ENCODE data around the gene U2AF2. TPM values are rescaled to one million over a fixed set of nuclear protein-coding genes. Genes with fewer than 3 reads are reported as not detected.

Gene U2AF2
- total and polyA plus RNA-seq, 2 experiments from 2014 or later: 73.1 to 233 TPM

DNA sequence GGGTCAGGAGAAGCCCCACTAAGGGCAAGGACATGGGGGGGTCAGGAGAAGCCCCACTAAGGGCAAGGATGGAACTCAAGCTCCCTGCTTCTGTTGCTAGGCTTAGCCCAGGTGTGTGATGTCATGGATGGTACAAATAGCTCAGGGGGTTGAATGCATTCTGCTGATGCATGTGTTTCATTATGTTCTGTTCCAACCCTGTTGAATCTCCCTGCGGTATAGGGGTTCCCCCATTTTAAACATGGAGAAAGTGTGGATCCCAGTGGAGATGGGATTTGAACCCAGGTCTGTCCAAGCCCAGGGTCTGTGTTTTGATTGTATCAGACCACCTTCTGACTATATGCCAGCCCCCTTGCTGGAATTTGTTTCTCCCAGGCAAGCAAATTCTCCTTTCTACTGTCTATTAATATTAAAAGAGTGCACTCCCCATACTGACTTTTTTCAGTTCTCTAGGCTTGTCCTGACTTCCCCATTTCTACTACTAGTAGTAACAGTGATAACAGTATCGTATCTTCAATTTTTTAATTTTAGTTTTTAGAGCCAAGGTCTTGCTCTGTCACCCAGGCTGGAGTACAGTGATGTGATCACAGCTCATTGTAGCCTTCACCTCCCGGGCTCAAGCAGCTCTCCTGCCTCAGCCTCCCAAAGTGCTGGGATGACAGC lies 42.7 kb upstream of the U2AF2 start:
- peaks cover 16% of the 10 kb centered on the region for H3K27me3 Mint-ChIP-seq (ENCODE audit: insufficient read depth, low read depth, poor library complexity)
- peaks cover 5% of the 10 kb centered on the region; the same call in 2 of the 3 replicates for H3K4me1 Mint-ChIP-seq
- H3K27ac Mint-ChIP-seq: no peak overlapping the region

More for the DNA sequence above, 42.7 kb upstream of the U2AF2 start:
- H3K27me3 ChIP-seq (ENCODE audit: insufficient read depth): no peaks in the 10 kb centered on the region
- no peak overlapping the region for H3K4me2 ChIP-seq
- no peaks in the 10 kb centered on the region for H3K9me2 ChIP-seq (ENCODE audit: insufficient read depth)
- H3K79me2 ChIP-seq (replicated peaks; ENCODE audit: insufficient read depth): peaks cover 9% of the 10 kb centered on the region
- Mint-ChIP-seq H3K9me3 (peaks cover 3% of the 10 kb centered on the region; the same call in 2 of the 3 replicates), H3K4me3 (no peak overlapping the region), H3K36me3 (ENCODE audit: low read depth) (peaks cover 35% of the 10 kb centered on the region)
- no peak overlapping the region for H2AFZ ChIP-seq
- DNase-seq (ENCODE audit: low spot score) (no peak), ATAC-seq (no peak)
- peaks cover 29% of the 10 kb centered on the region for H4K20me1 ChIP-seq (replicated peaks; ENCODE audit: insufficient read depth)
- 0 out of 2 replicates have a peak, but pooled peaks cover 3% of the 10 kb centered on the region for H3F3A ChIP-seq (replicated peaks; ENCODE audit: low read depth)
- no peak overlapping the region for H3K27ac ChIP-seq (ENCODE audit: low read depth)
- TF ChIP-seq JUNB (IDR thresholded peaks at IDR 0.05; ENCODE audit: unreplicated experiment): no peak
- TF ChIP-seq, protein P1, sequence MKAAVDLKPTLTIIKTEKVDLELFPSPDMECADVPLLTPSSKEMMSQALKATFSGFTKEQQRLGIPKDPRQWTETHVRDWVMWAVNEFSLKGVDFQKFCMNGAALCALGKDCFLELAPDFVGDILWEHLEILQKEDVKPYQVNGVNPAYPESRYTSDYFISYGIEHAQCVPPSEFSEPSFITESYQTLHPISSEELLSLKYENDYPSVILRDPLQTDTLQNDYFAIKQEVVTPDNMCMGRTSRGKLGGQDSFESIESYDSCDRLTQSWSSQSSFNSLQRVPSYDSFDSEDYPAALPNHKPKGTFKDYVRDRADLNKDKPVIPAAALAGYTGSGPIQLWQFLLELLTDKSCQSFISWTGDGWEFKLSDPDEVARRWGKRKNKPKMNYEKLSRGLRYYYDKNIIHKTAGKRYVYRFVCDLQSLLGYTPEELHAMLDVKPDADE (IDR thresholded peaks at IDR 0.05): no peak
- no peak for TF ChIP-seq EZH2phosphoT487 (IDR thresholded peaks at IDR 0.05; ENCODE audit: unreplicated experiment)
- no peak for TF ChIP-seq STAT1 (IDR thresholded peaks at IDR 0.05; ENCODE audit: unreplicated experiment)
- TF ChIP-seq, protein P2, sequence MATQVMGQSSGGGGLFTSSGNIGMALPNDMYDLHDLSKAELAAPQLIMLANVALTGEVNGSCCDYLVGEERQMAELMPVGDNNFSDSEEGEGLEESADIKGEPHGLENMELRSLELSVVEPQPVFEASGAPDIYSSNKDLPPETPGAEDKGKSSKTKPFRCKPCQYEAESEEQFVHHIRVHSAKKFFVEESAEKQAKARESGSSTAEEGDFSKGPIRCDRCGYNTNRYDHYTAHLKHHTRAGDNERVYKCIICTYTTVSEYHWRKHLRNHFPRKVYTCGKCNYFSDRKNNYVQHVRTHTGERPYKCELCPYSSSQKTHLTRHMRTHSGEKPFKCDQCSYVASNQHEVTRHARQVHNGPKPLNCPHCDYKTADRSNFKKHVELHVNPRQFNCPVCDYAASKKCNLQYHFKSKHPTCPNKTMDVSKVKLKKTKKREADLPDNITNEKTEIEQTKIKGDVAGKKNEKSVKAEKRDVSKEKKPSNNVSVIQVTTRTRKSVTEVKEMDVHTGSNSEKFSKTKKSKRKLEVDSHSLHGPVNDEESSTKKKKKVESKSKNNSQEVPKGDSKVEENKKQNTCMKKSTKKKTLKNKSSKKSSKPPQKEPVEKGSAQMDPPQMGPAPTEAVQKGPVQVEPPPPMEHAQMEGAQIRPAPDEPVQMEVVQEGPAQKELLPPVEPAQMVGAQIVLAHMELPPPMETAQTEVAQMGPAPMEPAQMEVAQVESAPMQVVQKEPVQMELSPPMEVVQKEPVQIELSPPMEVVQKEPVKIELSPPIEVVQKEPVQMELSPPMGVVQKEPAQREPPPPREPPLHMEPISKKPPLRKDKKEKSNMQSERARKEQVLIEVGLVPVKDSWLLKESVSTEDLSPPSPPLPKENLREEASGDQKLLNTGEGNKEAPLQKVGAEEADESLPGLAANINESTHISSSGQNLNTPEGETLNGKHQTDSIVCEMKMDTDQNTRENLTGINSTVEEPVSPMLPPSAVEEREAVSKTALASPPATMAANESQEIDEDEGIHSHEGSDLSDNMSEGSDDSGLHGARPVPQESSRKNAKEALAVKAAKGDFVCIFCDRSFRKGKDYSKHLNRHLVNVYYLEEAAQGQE (IDR thresholded peaks at IDR 0.05; ENCODE audit: unreplicated experiment): no peak
- TF ChIP-seq, protein P3, sequence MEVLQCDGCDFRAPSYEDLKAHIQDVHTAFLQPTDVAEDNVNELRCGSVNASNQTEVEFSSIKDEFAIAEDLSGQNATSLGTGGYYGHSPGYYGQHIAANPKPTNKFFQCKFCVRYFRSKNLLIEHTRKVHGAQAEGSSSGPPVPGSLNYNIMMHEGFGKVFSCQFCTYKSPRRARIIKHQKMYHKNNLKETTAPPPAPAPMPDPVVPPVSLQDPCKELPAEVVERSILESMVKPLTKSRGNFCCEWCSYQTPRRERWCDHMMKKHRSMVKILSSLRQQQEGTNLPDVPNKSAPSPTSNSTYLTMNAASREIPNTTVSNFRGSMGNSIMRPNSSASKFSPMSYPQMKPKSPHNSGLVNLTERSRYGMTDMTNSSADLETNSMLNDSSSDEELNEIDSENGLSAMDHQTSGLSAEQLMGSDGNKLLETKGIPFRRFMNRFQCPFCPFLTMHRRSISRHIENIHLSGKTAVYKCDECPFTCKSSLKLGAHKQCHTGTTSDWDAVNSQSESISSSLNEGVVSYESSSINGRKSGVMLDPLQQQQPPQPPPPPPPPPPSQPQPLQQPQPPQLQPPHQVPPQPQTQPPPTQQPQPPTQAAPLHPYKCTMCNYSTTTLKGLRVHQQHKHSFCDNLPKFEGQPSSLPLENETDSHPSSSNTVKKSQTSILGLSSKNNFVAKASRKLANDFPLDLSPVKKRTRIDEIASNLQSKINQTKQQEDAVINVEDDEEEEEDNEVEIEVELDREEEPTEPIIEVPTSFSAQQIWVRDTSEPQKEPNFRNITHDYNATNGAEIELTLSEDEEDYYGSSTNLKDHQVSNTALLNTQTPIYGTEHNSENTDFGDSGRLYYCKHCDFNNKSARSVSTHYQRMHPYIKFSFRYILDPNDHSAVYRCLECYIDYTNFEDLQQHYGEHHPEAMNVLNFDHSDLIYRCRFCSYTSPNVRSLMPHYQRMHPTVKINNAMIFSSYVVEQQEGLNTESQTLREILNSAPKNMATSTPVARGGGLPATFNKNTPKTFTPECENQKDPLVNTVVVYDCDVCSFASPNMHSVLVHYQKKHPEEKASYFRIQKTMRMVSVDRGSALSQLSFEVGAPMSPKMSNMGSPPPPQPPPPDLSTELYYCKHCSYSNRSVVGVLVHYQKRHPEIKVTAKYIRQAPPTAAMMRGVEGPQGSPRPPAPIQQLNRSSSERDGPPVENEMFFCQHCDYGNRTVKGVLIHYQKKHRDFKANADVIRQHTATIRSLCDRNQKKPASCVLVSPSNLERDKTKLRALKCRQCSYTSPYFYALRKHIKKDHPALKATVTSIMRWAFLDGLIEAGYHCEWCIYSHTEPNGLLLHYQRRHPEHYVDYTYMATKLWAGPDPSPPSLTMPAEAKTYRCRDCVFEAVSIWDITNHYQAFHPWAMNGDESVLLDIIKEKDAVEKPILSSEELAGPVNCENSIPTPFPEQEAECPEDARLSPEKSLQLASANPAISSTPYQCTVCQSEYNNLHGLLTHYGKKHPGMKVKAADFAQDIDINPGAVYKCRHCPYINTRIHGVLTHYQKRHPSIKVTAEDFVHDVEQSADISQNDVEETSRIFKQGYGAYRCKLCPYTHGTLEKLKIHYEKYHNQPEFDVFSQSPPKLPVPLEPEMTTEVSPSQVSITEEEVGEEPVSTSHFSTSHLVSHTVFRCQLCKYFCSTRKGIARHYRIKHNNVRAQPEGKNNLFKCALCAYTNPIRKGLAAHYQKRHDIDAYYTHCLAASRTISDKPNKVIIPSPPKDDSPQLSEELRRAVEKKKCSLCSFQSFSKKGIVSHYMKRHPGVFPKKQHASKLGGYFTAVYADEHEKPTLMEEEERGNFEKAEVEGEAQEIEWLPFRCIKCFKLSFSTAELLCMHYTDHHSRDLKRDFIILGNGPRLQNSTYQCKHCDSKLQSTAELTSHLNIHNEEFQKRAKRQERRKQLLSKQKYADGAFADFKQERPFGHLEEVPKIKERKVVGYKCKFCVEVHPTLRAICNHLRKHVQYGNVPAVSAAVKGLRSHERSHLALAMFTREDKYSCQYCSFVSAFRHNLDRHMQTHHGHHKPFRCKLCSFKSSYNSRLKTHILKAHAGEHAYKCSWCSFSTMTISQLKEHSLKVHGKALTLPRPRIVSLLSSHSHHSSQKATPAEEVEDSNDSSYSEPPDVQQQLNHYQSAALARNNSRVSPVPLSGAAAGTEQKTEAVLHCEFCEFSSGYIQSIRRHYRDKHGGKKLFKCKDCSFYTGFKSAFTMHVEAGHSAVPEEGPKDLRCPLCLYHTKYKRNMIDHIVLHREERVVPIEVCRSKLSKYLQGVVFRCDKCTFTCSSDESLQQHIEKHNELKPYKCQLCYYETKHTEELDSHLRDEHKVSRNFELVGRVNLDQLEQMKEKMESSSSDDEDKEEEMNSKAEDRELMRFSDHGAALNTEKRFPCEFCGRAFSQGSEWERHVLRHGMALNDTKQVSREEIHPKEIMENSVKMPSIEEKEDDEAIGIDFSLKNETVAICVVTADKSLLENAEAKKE (CRISPR knock-in tag; IDR thresholded peaks at IDR 0.05): no peak
- no peak for TF ChIP-seq POLR2AphosphoS5 (IDR thresholded peaks at IDR 0.05; ENCODE audit: low read depth)
- TF ChIP-seq CREB1 (CRISPR knock-in tag; IDR thresholded peaks at IDR 0.05; ENCODE audit: low read depth): no peak
- no peak for TF ChIP-seq ZNF114 (CRISPR knock-in tag; IDR thresholded peaks at IDR 0.05)
- peaks cover 5% of the 10 kb centered on the region; the same call in 1 of the 2 replicates for H3K36me3 ChIP-seq (ENCODE audit: insufficient read depth)
- H3K4me1 ChIP-seq (ENCODE audit: insufficient read depth): no peaks in the 10 kb centered on the region
- H3K4me3 ChIP-seq: no peak overlapping the region

Measured in GM23338 (cell line).